Esophagus muscularis mucosa (tissue), 4 donors: ENCODE measurements around the gene UCP3. TPM values are rescaled to one million over a fixed set of nuclear protein-coding genes. Genes with fewer than 3 reads are reported as not detected.
"Not testable (repeated sequence)": the region's sequence is repeated elsewhere in the genome, so short reads cannot be mapped to it uniquely, and the experiment has no call there.

Experiments used
- DNase-seq: peaks from one replicate; pipeline ENCODE4 v3.0.0-alpha.2; 2017; ENCODE audit errors: extremely low spot score
- H3K27ac ChIP-seq, 4 donors: fragments of 200-600 bp; sonication (generic); replicated peaks in 1 of 4; 1 replicate in 3 of 4; 2 replicates in 1 of 4; pipeline ENCODE4 v1.5.1; 2016 to 2019; ENCODE audit warnings: mild to moderate bottlenecking in 1 of 4
- H3K27me3 ChIP-seq, 4 donors: fragments of 200-600 bp; sonication (generic); one replicate each; pipeline versions ENCODE4 v1.5.1 to v1.6.0; 2016 to 2019
- H3K36me3 ChIP-seq, 4 donors: fragments of 200-600 bp; sonication (generic); one replicate each; pipeline ENCODE4 v1.5.1; 2016 to 2019
- H3K4me1 ChIP-seq, 4 donors: fragments of 200-600 bp; sonication (generic); one replicate each; pipeline ENCODE4 v1.5.1; 2016 to 2019
- H3K4me3 ChIP-seq, 4 donors: fragments of 200-600 bp; sonication (generic); 1 replicate in 2 of 4; 2 replicates in 2 of 4; pipeline ENCODE4 v1.5.1; 2016 to 2019; ENCODE audit warnings: mild to moderate bottlenecking in 4 of 4, moderate library complexity in 1 of 4
- H3K9me3 ChIP-seq, 4 donors: fragments of 200-600 bp; sonication (generic); 1 replicate in 3 of 4; 2 replicates in 1 of 4; pipeline ENCODE4 v1.5.1; 2016 to 2019
- EP300 ChIP-seq: sonication (generic); formaldehyde crosslinking; IDR thresholded peaks from one replicate; pipeline ENCODE4 v1.6.1; 2017; ENCODE audit warnings: antibody characterized with exemption
- POLR2A ChIP-seq: fragments of 450-650 bp; IDR thresholded peaks from one replicate; pipeline ENCODE4 v1.6.1; 2017; ENCODE audit warnings: antibody characterized with exemption, moderate library complexity, mild to moderate bottlenecking, low read depth
- POLR2AphosphoS5 ChIP-seq, 2 donors: sonication (generic); formaldehyde crosslinking; IDR thresholded peaks; one replicate each; pipeline ENCODE4 v1.6.1; 2017; ENCODE audit warnings: antibody characterized with exemption in 2 of 2
- WGBS: methylation state at CpG from one replicate; pipeline ENCODE4 v1.1.5; 2018; 5-methylcytosine and 5-hydroxymethylcytosine counted together
- intact Hi-C: fragments of 100-400 bp; cut with DNase I; formaldehyde crosslinking; loops from one replicate; pipeline ENCODE4 v1.15.1; 2023
- total RNA-seq, 4 donors: library from RNA; depleted of rRNA; stranded (reverse); fragments of >200 nt; gene quantifications; one replicate each; pipeline versions ENCODE4 v1.1.0 to v1.2.1, GENCODE V29; 2016
- TF ChIP-seq, protein P1 (sequence below), 3 experiments: fragments of 200-600 bp in 2 of 3; fragments of 450-650 bp in 1 of 3; sonication (generic) in 2 of 3; IDR thresholded peaks; one replicate each; pipeline ENCODE4 v1.5.1; 2017 to 2019; ENCODE audit warnings: antibody characterized with exemption in 3 of 3, mild to moderate bottlenecking in 2 of 3, moderate library complexity in 1 of 3

UCP3 gene
- total RNA-seq, 4 donors from 2014 or later = 0.78 to 5.6 (median 1.3) TPM

DNA sequence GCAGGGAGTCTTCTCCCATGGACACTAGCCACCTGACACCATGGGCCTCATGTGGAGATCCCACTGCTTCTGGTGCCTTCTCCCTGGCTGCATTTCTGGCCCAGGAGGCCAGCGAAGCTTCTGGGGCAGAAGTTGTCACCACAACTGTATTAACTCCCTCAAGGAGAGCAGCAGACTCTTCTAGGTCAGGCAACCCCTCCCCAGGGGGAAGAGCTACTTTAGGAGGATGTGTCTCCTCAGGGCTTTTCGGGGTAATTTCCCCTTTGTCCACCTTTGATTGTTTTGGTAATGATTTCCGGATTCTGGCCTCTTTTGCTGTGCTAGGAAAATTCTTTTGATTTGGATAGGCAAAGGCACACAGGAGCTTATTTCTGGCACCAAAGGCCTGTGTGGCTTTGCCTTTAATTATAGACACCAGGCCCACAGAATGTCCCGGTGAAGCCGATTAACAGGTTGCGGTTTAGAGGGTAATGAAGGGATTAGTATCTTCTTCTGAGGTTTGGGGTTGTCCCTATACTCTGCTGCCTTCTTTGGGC is 17.3 kb downstream of the UCP3 start:
- 88% methylated on average over 5 of the region's 6 CpGs for WGBS
- intact Hi-C loops = no loop called here
- no peaks in the 10 kb centered on the region for H3K36me3 ChIP-seq
- H3K4me3 ChIP-seq = no peak overlapping the region
- TF ChIP-seq POLR2A (no peak), EP300 (no peak), POLR2AphosphoS5 (IDR thresholded peaks at IDR 0.05) (no peak)
- TF ChIP-seq, protein P1, sequence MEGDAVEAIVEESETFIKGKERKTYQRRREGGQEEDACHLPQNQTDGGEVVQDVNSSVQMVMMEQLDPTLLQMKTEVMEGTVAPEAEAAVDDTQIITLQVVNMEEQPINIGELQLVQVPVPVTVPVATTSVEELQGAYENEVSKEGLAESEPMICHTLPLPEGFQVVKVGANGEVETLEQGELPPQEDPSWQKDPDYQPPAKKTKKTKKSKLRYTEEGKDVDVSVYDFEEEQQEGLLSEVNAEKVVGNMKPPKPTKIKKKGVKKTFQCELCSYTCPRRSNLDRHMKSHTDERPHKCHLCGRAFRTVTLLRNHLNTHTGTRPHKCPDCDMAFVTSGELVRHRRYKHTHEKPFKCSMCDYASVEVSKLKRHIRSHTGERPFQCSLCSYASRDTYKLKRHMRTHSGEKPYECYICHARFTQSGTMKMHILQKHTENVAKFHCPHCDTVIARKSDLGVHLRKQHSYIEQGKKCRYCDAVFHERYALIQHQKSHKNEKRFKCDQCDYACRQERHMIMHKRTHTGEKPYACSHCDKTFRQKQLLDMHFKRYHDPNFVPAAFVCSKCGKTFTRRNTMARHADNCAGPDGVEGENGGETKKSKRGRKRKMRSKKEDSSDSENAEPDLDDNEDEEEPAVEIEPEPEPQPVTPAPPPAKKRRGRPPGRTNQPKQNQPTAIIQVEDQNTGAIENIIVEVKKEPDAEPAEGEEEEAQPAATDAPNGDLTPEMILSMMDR (IDR thresholded peaks at IDR 0.05) = no peak
- no peak overlapping the region for H3K27ac ChIP-seq
- H3K9me3 ChIP-seq = no peaks in the 10 kb centered on the region
- no peaks in the 10 kb centered on the region for H3K4me1 ChIP-seq
- no peaks in the 10 kb centered on the region for H3K27me3 ChIP-seq
- no peak for DNase-seq

DNA sequence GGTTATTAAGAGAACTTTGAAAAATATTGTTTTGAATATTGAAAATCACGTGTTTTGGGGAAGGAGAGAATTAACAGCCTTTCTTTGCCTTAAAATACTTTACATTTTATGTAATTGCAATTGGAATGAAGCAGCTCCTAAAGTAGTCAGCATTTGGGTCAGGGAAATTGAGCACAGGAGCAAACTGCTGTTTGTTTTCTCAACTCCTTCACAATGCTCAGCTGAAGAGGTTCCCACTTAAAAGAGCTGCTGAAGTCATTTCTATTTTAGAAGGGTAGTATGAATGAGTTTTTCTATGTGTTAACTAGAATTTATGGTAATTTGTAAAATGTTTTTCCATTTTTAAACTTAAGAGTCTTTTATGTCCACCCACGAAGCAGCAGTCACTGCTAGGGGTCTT is 18.2 kb downstream of the UCP3 start:
- H3K9me3 ChIP-seq = no peaks in the 10 kb centered on the region
- H3K27ac ChIP-seq = no peak overlapping the region
- no peaks in the 10 kb centered on the region for H3K4me1 ChIP-seq
- TF ChIP-seq POLR2A (no peak), POLR2AphosphoS5 (IDR thresholded peaks at IDR 0.05) (no peak), EP300 (no peak)
- TF ChIP-seq, protein P1 (IDR thresholded peaks at IDR 0.05) = no peak
- no peaks in the 10 kb centered on the region for H3K36me3 ChIP-seq
- intact Hi-C loops = no loop called here
- H3K27me3 ChIP-seq = no peaks in the 10 kb centered on the region
- DNase-seq = no peak
- no peak overlapping the region for H3K4me3 ChIP-seq
- 83% methylated on average over 2 of the region's 2 CpGs for WGBS

DNA sequence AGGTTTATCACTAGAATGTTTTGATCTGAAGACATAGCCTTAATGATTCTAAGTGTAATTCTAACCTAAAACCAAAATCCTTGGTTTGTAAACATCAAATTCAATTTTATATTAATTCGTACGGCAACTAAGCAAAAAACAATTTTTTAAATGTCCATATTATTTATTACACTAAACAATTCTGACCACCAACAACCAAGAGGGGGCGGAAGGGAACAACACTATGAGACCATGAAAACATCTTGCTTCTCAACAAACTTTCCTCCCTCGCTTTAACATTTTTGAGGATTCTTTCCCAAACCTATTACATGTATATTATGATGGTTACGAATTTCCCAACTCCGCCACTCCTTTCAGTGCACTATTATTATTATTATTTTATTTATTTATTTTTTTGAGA is 19.7 kb downstream of the UCP3 start:
- no peaks in the 10 kb centered on the region for H3K27me3 ChIP-seq
- TF ChIP-seq POLR2A (no peak), POLR2AphosphoS5 (IDR thresholded peaks at IDR 0.05) (no peak), EP300 (no peak)
- TF ChIP-seq, protein P1 (IDR thresholded peaks at IDR 0.05) = no peak
- no peak overlapping the region for H3K27ac ChIP-seq
- H3K4me1 ChIP-seq = peaks cover 0 to 2% (median under 1%) of the 10 kb centered on the region in 4 donors
- H3K4me3 ChIP-seq = no peak overlapping the region
- DNase-seq = no peak
- 95% methylated on average over 6 of the region's 6 CpGs for WGBS
- no peaks in the 10 kb centered on the region for H3K36me3 ChIP-seq
- intact Hi-C loops = no loop called here
- no peaks in the 10 kb centered on the region for H3K9me3 ChIP-seq

DNA sequence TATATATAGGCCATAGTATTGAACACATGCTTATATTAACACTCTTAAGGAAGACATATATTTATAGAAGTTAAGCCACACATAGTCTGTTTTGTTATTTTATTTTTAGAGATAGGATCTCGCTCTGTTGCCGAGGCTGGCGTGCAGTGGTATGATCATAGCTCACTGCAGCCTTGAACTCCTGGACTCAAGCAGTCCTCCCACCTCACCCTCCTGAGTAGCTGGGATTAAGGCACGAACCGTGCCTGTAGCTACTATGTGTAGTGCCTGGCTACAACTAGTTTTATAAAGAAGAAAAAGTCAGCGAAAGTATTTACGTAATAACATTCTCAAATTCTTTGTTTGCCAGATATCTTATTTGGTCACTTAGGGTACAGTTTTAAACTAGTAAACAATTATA is 20.7 kb downstream of the UCP3 start:
- Histone ChIP-seq H3K4me3 (no peak overlapping the region), H3K9me3 (no peaks in the 10 kb centered on the region), H3K4me1 (peaks cover 7 to 11% (median 9%) of the 10 kb centered on the region in 4 donors), H3K27ac (no peak overlapping the region), H3K27me3 (no peaks in the 10 kb centered on the region), H3K36me3 (no peaks in the 10 kb centered on the region)
- intact Hi-C loops = no loop called here
- no peak for TF ChIP-seq POLR2A
- TF ChIP-seq EP300 = no peak
- TF ChIP-seq POLR2AphosphoS5 (IDR thresholded peaks at IDR 0.05) = no peak
- WGBS = 91% methylated on average over 7 of the region's 7 CpGs
- DNase-seq = no peak

DNA sequence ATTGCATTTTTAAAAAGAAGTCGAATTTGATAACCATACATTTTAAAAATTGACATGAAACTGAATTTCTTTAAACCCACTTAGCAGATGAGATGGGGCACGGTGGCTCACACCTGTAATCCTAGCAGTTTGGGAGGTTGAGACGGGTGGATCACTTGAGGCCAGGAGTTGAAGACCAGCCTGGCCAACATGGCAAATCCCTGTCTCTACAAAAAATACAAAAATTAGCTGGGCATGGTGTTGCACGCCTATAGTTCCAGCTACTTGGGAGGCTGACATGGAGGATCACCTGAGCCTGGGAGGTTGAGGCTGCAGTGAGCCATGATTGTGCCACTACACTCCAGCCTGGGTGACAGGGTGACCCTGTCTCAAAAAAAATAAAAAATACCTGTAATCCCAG is 23.2 kb downstream of the UCP3 start:
- H3K4me3 ChIP-seq, H3K9me3 ChIP-seq, H3K36me3 ChIP-seq, H3K27ac ChIP-seq, intact Hi-C loops, DNase-seq, H3K27me3 ChIP-seq: not testable (repeated sequence)
- WGBS = 95% methylated on average over 4 of the region's 4 CpGs
- H3K4me1 ChIP-seq = peaks cover 13 to 22% (median 20%) of the 10 kb centered on the region in 4 donors
